GM18505 (cell line): Measurements from ENCODE around the gene TM4SF18.
"Not testable (repeated sequence)": the region's sequence is repeated elsewhere in the genome, so short reads cannot be mapped to it uniquely, and the experiment has no call there.

Source experiments
- ATAC-seq: cut with Tn5 transposase; IDR thresholded peaks from one replicate; pipeline ENCODE4 v1.9.1; 2021; ENCODE audit not compliant: unreplicated experiment
- POLR2A ChIP-seq: IDR thresholded peaks from 4 replicates; pipeline ENCODE4 v1.6.1; 2011; ENCODE audit warnings: borderline replicate concordance; ENCODE audit not compliant: insufficient read depth, insufficient read length; ENCODE audit errors: extremely low read depth

Gene TM4SF18

DNA sequence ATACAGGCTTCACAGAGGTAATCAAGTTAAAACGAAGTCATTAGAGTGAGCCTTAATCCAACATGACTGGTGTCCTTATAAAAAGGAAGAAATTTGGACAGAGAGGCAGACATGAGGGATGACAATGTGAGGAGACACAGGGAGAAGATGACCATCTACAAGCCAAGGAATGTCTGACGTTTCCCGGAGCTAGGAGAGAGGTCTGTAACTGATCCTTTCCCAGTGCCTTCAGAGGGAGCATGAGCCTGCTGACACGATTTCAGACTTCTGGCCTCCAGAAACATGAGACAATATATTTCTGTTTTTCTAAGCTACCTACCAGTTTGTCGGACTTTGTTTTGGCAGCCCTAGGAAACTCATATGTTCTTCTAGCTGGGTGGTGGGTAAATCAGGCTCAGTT lies 28.9 kb upstream of the TM4SF18 start:
- TF ChIP-seq POLR2A, result no peak
- ATAC-seq, result no peak

DNA sequence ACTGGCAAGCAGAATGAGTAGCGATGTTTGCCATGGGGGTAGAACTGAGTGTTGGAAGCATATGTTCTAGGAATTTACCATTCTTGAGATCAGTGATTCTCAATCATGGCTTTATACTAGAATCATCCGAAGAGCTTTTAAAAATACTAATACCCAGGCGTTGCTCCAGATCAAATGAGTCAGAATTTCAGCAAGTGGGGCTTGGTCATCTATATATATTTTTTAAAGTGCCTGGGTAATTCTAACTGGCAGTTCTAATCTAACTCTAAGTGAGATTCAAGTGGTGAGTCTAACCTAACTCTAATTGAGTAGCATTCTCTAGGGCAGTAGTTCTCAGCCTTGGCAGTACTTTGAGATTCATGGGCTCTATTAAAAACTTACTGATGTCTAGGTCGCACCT lies 23.2 kb upstream of the TM4SF18 start:
- no peak for ATAC-seq
- TF ChIP-seq POLR2A, result no peak

DNA sequence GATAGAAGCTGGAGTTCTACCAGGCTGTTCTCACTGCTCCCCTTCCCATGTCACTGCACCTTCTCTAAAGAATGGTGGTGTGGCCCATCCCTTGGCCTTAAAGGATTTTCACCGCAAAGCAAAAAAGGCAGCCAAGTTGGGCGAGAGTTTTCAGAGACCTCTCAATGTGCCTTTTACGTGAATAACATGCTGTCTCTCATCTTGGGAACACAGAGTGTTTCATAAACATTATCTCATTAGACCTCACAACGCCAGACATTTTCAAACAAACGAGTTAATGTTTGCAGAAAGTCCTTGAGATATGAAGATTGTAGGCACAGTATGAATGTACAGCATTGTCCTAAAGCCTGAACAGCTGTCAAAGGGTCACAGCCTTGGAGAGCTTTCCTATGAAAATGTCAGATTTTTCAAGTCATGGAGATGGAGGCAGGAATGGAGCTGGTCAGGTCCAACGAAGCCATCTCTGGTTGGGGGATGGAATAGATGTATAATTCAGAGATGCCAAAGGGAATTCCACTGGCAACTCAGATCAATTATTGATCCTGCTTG lies 22.7 kb upstream of the TM4SF18 start:
- no peak for ATAC-seq
- no peak for TF ChIP-seq POLR2A

DNA sequence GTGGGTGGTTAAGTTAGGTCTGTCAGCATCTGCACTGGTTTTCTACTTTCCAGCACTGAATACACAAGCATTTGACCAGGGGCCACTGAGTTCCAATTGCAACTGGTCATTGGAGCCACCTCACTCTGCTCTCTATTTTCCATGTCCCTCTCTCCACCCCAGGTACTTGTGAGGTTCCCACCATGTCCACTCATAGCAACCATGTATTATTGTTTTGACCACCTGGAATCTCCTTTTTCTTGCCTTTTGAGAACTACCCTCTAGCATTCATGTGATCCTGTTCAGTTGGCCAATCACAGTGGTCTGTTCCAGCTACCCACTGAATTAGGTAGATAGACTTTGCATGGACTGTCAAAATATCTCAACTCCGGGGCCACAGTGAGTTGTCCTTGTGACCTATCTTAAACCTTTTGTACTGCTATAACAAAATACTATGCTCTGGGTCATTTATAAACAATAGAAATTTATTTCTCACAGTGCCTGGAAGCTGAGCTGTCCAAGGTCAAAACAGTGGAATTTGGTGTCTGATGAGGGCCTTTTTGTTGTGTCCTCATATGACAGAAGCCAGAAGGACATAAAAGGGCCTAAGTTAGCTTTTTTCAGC lies 20.2 kb upstream of the TM4SF18 start:
- ATAC-seq, result no peak
- no peak for TF ChIP-seq POLR2A

DNA sequence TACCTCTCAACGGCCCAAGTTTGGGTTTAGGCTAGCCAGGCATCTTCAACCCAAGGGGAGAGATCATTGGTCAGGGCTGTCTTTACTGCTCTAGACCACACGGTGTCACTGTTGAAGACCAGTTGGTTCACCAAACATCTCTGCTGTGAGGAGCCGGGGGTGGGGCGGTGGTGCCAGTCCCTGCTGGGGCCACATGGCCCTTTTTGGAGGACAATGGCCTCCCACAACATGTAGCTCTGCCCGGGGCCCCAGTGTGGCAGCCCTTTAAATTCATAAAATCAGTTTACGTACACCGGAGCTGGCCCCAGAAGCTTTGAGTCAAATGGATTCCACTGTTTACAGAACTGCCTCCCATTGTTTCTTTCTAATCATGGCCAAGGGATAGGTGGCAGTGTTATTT lies 19.1 kb upstream of the TM4SF18 start:
- ATAC-seq, result peak; percentile 86
- no peak for TF ChIP-seq POLR2A

DNA sequence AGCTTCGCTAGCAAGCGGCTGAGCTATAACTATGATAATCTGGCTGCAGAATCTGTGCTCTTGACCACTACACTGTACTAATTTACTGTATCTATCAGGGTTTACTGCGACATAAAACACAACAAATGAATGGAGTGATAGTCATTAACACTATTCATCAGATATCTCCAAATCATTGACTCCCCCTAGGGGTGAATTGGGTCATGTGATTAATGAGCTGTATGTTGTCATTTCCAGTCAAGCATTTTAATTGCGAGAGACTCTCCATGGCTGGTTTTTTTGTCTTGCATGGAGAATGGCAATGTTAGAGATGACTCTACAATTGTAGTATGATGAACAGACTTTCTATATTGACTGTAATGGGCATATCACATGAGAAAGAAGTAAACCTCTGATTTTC lies 10.5 kb upstream of the TM4SF18 start:
- TF ChIP-seq POLR2A, result no peak
- ATAC-seq, result no peak

DNA sequence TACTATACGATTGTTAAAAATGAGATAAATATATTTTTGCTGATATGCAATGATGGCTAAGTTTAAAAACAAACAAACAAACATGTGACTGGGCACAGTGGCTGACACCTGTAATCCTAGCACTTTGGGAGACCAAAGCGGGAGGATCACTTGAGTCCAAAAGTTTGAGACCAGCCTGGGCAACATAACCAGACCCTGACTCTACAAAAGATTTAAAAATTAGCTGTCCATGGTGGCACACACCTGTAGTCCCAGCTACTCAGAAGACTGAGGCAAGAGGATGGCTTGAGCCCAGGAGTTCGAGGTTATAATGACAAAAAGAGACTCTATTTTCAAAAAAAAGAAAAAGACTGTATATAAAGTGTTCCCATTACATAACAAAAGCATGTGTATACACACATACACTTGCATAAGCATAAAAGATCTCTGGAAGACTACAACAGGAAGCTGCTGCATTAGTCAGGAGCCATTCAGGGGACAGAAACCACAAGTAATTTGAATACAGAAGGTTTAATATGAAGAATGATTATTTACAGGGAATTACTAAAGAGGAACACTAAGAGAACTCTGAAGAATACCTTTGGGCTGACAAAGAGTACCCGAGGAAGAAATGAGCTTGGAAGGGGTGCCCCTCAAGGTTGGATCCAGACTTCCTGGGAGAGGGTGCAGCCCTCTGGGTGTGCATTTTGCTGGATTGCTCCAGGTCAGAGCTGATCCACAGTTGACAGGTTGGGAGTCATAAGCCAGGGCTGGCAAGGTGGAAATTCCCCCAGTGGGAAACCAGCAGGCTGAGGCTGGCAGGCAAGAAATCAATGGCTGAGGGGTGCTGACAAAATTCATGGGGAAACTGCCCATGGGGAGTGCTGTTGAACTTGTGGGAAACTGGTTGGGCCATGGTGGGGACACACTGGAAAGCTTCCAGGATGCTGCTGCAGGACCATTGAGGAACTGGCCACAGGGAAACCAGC lies 9.3 kb upstream of the TM4SF18 start:
- no peak for ATAC-seq
- no peak for TF ChIP-seq POLR2A

DNA sequence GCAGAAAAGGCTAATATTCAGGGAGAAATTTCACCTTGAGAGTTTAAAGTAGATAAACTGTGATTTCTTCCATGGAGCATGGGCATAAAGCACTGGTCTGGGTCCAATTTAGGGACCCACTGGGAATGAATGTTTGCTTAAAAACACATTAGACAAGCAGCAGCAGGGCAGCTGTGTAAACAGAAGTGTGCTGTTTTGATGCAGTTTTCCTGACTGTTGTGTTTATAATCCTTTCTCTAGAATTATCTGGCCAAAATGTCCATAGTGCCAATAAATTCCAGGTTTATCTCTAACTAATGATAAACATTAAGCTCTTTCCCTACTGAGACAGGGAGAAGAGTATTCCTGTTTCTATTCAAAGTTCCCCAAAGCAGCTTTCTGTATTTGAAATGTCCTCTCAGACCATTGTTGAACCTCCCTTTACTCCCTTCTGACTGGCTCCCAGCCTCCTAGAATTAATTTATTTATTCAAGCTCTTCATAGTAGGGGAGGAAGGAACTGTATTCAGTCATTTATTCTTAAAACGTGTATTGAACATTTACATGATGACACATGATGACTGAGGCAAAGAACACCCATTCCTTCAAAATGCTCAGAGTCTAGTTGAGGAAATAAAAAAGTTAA lies 7.0 kb upstream of the TM4SF18 start:
- no peak for ATAC-seq

DNA sequence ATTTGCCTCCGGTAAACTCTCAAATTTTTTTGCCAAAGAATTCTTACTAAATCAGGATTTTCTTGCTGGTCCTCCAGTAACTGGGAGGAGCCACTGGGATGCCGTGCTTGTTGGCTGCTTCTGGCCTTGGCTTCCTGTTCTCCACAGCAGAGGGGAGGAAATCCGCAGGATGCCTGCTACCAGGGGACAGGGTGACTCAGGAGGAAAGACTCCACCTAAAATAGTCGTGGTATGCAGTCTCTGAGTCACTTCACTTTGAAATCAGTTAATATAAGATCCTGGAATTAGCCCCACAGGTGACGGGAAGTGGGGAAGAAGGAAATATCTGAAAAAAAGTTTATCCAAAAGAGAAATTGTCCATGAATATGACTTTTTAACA lies 6.5 kb upstream of the TM4SF18 start:
- ATAC-seq, result no peak
- TF ChIP-seq POLR2A, result no peak

More for the DNA sequence above, 7.0 kb upstream of the TM4SF18 start:
- no peak for TF ChIP-seq POLR2A

DNA sequence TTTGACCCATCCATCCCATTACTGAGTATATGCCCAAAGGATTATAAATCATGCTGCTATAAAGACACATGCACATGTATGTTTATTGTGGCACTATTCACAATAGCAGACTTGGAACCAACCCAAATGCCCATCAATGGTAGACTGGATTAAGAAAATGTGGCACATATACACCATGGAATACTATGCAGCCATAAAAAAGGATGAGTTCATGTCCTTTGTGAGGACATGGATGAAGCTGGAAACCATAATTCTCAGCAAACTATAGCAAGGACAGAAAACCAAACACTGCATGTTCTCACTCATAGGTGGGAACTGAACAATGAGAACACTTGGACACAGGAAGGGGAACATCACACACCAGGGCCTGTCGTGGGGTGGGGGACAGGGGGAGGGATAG lies 4.0 kb upstream of the TM4SF18 start:
- ATAC-seq, result not testable (repeated sequence)

DNA sequence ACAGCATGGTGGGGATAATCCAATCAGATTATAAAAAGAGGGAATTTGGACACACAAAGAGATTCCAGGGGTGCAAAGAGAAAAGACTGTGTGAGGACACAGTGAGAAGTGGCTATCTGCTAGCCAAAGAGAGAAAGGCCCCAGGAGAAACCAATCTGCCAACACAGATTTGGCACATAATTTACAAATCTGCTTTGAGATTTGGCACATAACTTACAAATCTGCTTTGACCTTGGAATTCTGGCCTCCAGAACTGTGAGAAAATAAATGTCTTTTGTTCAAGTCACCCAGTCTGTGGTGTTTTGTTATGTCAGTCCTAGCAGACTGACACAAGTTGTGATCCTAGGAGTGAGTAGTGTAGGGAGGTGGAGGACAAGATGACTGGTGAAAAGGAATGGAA lies 3.5 kb upstream of the TM4SF18 start:
- no peak for TF ChIP-seq POLR2A
- ATAC-seq, result no peak

DNA sequence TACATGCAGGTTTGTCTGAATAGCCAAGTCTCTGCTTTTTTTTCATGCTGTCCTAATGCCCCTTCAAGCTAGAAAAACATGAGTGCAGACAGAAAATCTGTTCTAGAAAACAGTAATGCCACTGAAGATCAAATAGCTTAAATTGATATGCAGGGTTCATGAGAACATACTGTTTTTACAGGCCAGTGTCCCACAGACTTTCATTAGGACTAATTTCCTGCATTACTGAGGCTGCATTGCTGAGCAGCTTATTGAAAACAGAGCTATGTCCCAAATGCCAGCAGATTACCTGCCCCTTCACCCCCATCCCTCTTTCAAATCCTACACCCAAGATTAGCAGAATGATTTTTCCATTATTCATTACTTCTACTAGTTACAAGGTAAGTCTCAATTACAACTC lies 665 bp downstream of the TM4SF18 start:
- TF ChIP-seq POLR2A, result no peak
- ATAC-seq, result no peak

DNA sequence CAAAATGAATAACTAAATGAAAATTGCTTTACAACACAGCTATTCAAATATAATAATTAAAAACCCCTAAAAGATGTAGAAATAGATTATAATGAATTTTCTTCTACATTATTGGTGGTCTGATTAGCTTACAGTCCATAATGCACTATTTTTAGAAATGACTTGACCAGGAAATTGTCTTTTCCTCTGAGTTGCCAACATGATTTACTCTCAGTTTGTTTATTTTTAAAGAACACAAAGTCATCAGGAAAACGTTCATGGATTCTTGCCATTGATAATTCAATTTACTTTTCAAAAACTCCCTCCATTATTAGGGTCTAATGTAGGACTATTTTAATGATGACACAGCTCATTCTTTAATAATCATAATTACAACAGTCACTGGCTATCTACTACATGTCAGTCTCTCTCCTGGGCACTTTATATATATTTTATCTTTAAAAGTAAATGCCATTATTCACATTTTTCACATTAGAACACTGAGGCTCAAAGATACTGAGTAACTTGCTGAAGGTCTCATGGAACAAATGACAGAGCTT lies 1.1 kb downstream of the TM4SF18 start:
- no peak for TF ChIP-seq POLR2A
- ATAC-seq, result no peak

DNA sequence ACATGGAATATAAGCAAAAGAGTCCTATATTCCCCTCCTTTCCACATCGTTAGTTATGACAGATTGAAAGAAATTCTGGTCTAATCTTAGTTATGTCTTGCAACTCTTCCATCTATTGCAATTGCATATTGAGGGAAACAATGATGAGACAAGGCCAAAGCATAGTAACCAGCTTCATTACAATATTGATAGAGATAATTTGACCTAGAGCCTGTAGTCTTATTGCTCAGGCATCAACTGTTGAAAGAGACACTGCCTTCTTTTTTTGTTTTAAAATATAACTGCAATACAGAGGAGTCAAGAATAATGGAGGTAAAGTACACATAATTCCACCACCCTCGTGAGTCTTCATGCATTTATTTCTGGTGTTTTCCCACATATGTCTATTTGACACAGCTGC lies 2.0 kb downstream of the TM4SF18 start:
- no peak for ATAC-seq
- TF ChIP-seq POLR2A, result no peak

DNA sequence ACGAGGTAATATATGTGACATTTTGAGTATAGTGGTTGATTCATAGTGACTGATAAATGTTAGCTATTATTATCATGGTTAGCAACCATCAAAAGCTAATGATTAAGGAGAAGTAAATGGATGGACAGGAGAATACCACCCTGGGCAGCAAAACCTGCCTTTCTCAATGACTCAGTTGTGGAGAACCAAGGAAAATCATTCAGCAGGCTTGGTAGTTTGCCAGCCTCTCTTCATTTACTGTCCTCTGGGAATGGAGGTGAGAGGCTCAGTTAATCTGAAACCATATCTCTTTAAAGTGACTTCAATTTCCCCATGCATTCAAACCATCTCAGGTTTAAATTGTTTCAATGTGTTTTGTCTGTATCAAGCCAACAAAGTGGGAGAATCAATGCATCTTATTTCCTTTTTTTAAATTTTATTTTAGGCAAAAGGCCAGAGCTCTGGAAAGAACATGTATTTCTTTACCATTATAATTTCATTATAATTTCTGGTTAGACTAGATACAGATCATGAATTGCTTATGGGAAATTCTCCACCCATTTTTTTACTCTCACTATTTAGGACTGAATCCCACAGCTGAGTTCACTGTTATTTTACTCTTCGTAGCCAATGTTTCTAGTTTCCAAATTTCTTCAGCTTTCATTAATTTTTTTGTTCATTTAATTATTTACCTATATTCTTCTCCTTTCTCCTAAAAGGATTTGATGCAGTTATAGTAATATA lies 2.7 kb downstream of the TM4SF18 start:
- no peak for ATAC-seq
- no peak for TF ChIP-seq POLR2A
